ENCODE measurements around the gene TYROBP.

- TF ChIP-seq, protein P1, sequence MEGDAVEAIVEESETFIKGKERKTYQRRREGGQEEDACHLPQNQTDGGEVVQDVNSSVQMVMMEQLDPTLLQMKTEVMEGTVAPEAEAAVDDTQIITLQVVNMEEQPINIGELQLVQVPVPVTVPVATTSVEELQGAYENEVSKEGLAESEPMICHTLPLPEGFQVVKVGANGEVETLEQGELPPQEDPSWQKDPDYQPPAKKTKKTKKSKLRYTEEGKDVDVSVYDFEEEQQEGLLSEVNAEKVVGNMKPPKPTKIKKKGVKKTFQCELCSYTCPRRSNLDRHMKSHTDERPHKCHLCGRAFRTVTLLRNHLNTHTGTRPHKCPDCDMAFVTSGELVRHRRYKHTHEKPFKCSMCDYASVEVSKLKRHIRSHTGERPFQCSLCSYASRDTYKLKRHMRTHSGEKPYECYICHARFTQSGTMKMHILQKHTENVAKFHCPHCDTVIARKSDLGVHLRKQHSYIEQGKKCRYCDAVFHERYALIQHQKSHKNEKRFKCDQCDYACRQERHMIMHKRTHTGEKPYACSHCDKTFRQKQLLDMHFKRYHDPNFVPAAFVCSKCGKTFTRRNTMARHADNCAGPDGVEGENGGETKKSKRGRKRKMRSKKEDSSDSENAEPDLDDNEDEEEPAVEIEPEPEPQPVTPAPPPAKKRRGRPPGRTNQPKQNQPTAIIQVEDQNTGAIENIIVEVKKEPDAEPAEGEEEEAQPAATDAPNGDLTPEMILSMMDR (IDR thresholded peaks at IDR 0.05), result no peak
- TF ChIP-seq EP300 (IDR thresholded peaks at IDR 0.05), result no peak
Measured at GRCh38 chr19:35911790-35912189, 3.7 kb upstream of the TYROBP start.
